ENCODE results near the gene DLST. TPM values are rescaled to one million over a fixed set of nuclear protein-coding genes. Genes with fewer than 3 reads are reported as not detected.

Gene DLST
- total RNA-seq, 2 experiments from 2014 or later, result 74.4 to 95.7 TPM

- H3K79me2 ChIP-seq (ENCODE audit: insufficient read depth, low read depth, low read length), result no peaks in the 10 kb centered on the region
- H4K20me1 ChIP-seq (ENCODE audit: insufficient read depth, low read length), result peaks cover 18% of the 10 kb centered on the region; the same call in 1 of the 2 replicates
- POLR2A ChIA-PET, result interaction anchor here (0.7 kb wide), 1 partner anchor 24 kb away, joined by 4 read pairs; no protein-coding TSS in a partner anchor
- peaks cover 100% of the 10 kb centered on the region for H3K36me3 ChIP-seq (ENCODE audit: insufficient read depth, low read length)
- H3K4me1 ChIP-seq (ENCODE audit: insufficient read depth, low read length, poor library complexity, severe bottlenecking), result peaks cover 15% of the 10 kb centered on the region
- H3K4me2 ChIP-seq (ENCODE audit: low read length), result no peak overlapping the region
- no peaks in the 10 kb centered on the region for H3K9me2 ChIP-seq (ENCODE audit: insufficient read depth, low read length)
- no peak overlapping the region for H3K4me3 ChIP-seq (ENCODE audit: low read depth, low read length, poor library complexity, severe bottlenecking)
- no peak for DNase-seq (ENCODE audit: low spot score)
- intact Hi-C loops (cut with micrococcal nuclease; ENCODE audit: unreplicated experiment), result no loop called here
- CTCF ChIA-PET (ENCODE audit: unreplicated experiment), result no interaction called here
- BruUV-seq (replicated peaks), result TSS peak; percentile 16
- H3K9me3 ChIP-seq (ENCODE audit: low read length), result no peaks in the 10 kb centered on the region
- no peak for TF ChIP-seq EZH2phosphoT487 (IDR thresholded peaks at IDR 0.05; ENCODE audit: borderline replicate concordance, low read depth, low read length)
- TF ChIP-seq, protein P1, sequence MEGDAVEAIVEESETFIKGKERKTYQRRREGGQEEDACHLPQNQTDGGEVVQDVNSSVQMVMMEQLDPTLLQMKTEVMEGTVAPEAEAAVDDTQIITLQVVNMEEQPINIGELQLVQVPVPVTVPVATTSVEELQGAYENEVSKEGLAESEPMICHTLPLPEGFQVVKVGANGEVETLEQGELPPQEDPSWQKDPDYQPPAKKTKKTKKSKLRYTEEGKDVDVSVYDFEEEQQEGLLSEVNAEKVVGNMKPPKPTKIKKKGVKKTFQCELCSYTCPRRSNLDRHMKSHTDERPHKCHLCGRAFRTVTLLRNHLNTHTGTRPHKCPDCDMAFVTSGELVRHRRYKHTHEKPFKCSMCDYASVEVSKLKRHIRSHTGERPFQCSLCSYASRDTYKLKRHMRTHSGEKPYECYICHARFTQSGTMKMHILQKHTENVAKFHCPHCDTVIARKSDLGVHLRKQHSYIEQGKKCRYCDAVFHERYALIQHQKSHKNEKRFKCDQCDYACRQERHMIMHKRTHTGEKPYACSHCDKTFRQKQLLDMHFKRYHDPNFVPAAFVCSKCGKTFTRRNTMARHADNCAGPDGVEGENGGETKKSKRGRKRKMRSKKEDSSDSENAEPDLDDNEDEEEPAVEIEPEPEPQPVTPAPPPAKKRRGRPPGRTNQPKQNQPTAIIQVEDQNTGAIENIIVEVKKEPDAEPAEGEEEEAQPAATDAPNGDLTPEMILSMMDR (conservative IDR thresholded peaks at IDR 0.05; ENCODE audit: low read length), result no peak
- no peak overlapping the region for H3K27ac ChIP-seq (ENCODE audit: low read depth, low read length, poor library complexity, severe bottlenecking)
- no peak overlapping the region for H2AFZ ChIP-seq (ENCODE audit: low read length)
Observed at GRCh38 chr14:74896400-74896799, 14.7 kb downstream of the DLST start.

DNA sequence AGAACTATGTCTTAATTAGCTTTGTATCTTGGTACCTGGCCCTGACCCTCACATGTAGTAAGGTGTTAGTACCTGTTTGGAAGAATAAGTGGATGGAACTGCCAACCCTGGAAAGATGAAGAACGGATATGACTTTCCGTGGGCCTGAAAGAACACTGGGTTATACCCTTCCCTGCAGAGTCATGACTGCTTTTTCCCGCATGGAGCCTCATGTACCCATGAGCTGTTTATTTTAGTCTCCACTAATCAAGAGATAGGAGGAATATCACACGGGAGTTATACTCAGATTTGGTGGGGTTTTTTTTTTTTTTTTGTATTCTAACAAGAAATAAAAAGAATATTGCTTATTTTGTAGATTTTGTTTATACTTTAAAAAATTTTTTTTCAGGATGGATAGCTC, 15.9 kb downstream of the DLST start:
- H3K9me2 ChIP-seq (ENCODE audit: insufficient read depth, low read length), result no peaks in the 10 kb centered on the region
- no peak overlapping the region for H3K27ac ChIP-seq (ENCODE audit: low read depth, low read length, poor library complexity, severe bottlenecking)
- no peaks in the 10 kb centered on the region for H3K9me3 ChIP-seq (ENCODE audit: low read length)
- no peak for DNase-seq (ENCODE audit: low spot score)
- ChIA-PET POLR2A (interaction anchor here (0.6 to 0.7 kb wide), 4 partner anchors 43 to 1304 kb away, joined by 3 to 4 read pairs (median 4); no protein-coding TSS in a partner anchor), CTCF (ENCODE audit: unreplicated experiment) (interaction anchor here (0.5 kb wide), 2 partner anchors 14 to 19 kb away, joined by 3 to 16 read pairs; no protein-coding TSS in a partner anchor)
- peaks cover 100% of the 10 kb centered on the region for H3K36me3 ChIP-seq (ENCODE audit: insufficient read depth, low read length)
- no TSS peak for BruUV-seq (replicated peaks)
- peaks cover 11% of the 10 kb centered on the region; the same call in 1 of the 2 replicates for H4K20me1 ChIP-seq (ENCODE audit: insufficient read depth, low read length)
- no peaks in the 10 kb centered on the region for H3K79me2 ChIP-seq (ENCODE audit: insufficient read depth, low read depth, low read length)
- no peak overlapping the region for H2AFZ ChIP-seq (ENCODE audit: low read length)
- no peak overlapping the region for H3K4me3 ChIP-seq (ENCODE audit: low read depth, low read length, poor library complexity, severe bottlenecking)
- TF ChIP-seq, protein P1 (conservative IDR thresholded peaks at IDR 0.05; ENCODE audit: low read length), result no peak
- H3K4me2 ChIP-seq (ENCODE audit: low read length), result no peak overlapping the region
- intact Hi-C loops (cut with micrococcal nuclease; ENCODE audit: unreplicated experiment), result no loop called here
- H3K4me1 ChIP-seq (ENCODE audit: insufficient read depth, low read length, poor library complexity, severe bottlenecking), result peaks cover 14% of the 10 kb centered on the region

GRCh38 chr14:74898083-74898482, 16.4 kb downstream of the DLST start:
- BruUV-seq (replicated peaks), result no TSS peak
- peaks cover 100% of the 10 kb centered on the region for H3K36me3 ChIP-seq (ENCODE audit: insufficient read depth, low read length)
- H3K4me2 ChIP-seq (ENCODE audit: low read length), result no peak overlapping the region
- DNase-seq (ENCODE audit: low spot score), result no peak
- H3K27ac ChIP-seq (ENCODE audit: low read depth, low read length, poor library complexity, severe bottlenecking), result no peak overlapping the region
- no peaks in the 10 kb centered on the region for H3K9me2 ChIP-seq (ENCODE audit: insufficient read depth, low read length)
- intact Hi-C loops (cut with micrococcal nuclease; ENCODE audit: unreplicated experiment), result no loop called here
- H3K9me3 ChIP-seq (ENCODE audit: low read length), result no peaks in the 10 kb centered on the region
- ChIA-PET CTCF (ENCODE audit: unreplicated experiment) (no interaction called here), POLR2A (interaction anchor here (0.6 kb wide), 3 partner anchors 44 to 996 kb away, joined by 3 to 4 read pairs (median 4); no protein-coding TSS in a partner anchor)
- H3K4me1 ChIP-seq (ENCODE audit: insufficient read depth, low read length, poor library complexity, severe bottlenecking), result peaks cover 14% of the 10 kb centered on the region
- H2AFZ ChIP-seq (ENCODE audit: low read length), result no peak overlapping the region
- H3K79me2 ChIP-seq (ENCODE audit: insufficient read depth, low read depth, low read length), result no peaks in the 10 kb centered on the region
- H3K4me3 ChIP-seq (ENCODE audit: low read depth, low read length, poor library complexity, severe bottlenecking), result no peak overlapping the region
- no peak for TF ChIP-seq EZH2phosphoT487 (IDR thresholded peaks at IDR 0.05; ENCODE audit: borderline replicate concordance, low read depth, low read length)
- TF ChIP-seq, protein P1 (conservative IDR thresholded peaks at IDR 0.05; ENCODE audit: low read length), result no peak
- peaks cover 7% of the 10 kb centered on the region; the same call in 1 of the 2 replicates for H4K20me1 ChIP-seq (ENCODE audit: insufficient read depth, low read length)

Measured in OCI-LY7 (cell line).